ENCODE measurements around the gene IL25. TPM values are rescaled to one million over a fixed set of nuclear protein-coding genes. Genes with fewer than 3 reads are reported as not detected.

Gene IL25
- total and polyA plus RNA-seq, 2 of the 13 experiments (the other 11 are each of a cell fraction or from before 2014, with no cell fraction given), result not detected

- no peak for FAIRE-seq
Observed at GRCh38 chr14:23380976-23381375, 8.4 kb downstream of the IL25 start.

GRCh38 chr14:23381871-23382270 lies 9.3 kb downstream of the IL25 start:
- ATAC-seq (no peak), DNase-seq (ENCODE audit: low spot score) (no peak), FAIRE-seq (no peak)
- BruUV-seq (replicated peaks), result no TSS peak
- Histone ChIP-seq H3K79me2 (ENCODE audit: insufficient read depth, low read length) (no peaks in the 10 kb centered on the region), H3K27me3 (ENCODE audit: control insufficient read depth in 1 of 2, insufficient read depth in 2 of 2, low read length in 2 of 2) (peaks cover 28 to 91% of the 10 kb centered on the region in 2 experiments), H4K20me1 (ENCODE audit: insufficient read depth, low read length) (no peaks in the 10 kb centered on the region), H2AFZ (ENCODE audit: low read length) (no peak overlapping the region), H3K4me2 (ENCODE audit: low read depth, low read length) (no peak overlapping the region), H3K36me3 (replicated peaks in 1 of 2; ENCODE audit: control insufficient read depth in 1 of 2, insufficient read depth in 2 of 2, low read length in 2 of 2) (no peaks in the 10 kb centered on the region), H3K4me3 (replicated peaks in 1 of 3; ENCODE audit: insufficient read depth in 1 of 3, low read depth in 2 of 3, low read length in 3 of 3) (no peak overlapping the region), H3K27ac (ENCODE audit: extremely low read length, insufficient read depth, low read length) (no peak overlapping the region), H3K9ac (ENCODE audit: insufficient read depth, low read depth, low read length) (no peak overlapping the region), H3K9me3 (ENCODE audit: low read length) (no peaks in the 10 kb centered on the region), H3K4me1 (ENCODE audit: insufficient read depth, low read length) (no peaks in the 10 kb centered on the region)
- 0% methylated on average over 3 of the region's 3 CpGs for WGBS (ENCODE audit: low lambda C conversion rate)
- intact Hi-C loops (cut with micrococcal nuclease; ENCODE audit: unreplicated experiment), result loop anchor here (5.0 kb wide), 1 partner anchor 260 kb away; no protein-coding TSS in a partner anchor
- TF ChIP-seq PAX8 (CRISPR knock-in tag; IDR thresholded peaks at IDR 0.05; ENCODE audit: borderline replicate concordance) (no peak), JUN (CRISPR knock-in tag; IDR thresholded peaks at IDR 0.05) (no peak), TCF7L2 (IDR thresholded peaks at IDR 0.05; ENCODE audit: low read depth, low read length) (no peak), HNRNPL (IDR thresholded peaks at IDR 0.05; ENCODE audit: low read depth, low read length) (no peak), HNRNPLL (IDR thresholded peaks at IDR 0.05; ENCODE audit: low read depth, low read length, poor library complexity, severe bottlenecking) (no peak), HOXA5 (CRISPR knock-in tag; IDR thresholded peaks at IDR 0.05) (no peak), ZBTB7A (CRISPR knock-in tag; IDR thresholded peaks at IDR 0.05) (no peak), HMG20A (CRISPR knock-in tag; IDR thresholded peaks at IDR 0.05; ENCODE audit: borderline replicate concordance) (no peak), PCBP1 (IDR thresholded peaks at IDR 0.05; ENCODE audit: borderline replicate concordance, low read depth, low read length) (no peak), ATF2 (CRISPR knock-in tag; IDR thresholded peaks at IDR 0.05) (no peak), GMEB2 (CRISPR knock-in tag; IDR thresholded peaks at IDR 0.05; ENCODE audit: low read depth) (no peak), ZKSCAN5 (CRISPR knock-in tag; IDR thresholded peaks at IDR 0.05) (no peak)
- ChIA-PET POLR2A (interaction anchor here (1.4 kb wide), 1 partner anchor 55 kb away, joined by 3 read pairs; no protein-coding TSS in a partner anchor), CTCF (ENCODE audit: low intra/inter-chr PET ratio, low total read pairs) (interaction anchor here (1.1 to 5.9 kb wide), 3 partner anchors 54 to 116 kb away, joined by 3 to 111 read pairs (median 96); no protein-coding TSS in a partner anchor)
- in situ Hi-C loops (cut with HindIII; ENCODE audit: extremely low pct_ligation_motif_present, low pct_unique_long_range_greater_than_20kb), result no loop called here

More at GRCh38 chr14:23380976-23381375, 8.4 kb downstream of the IL25 start:
- WGBS (ENCODE audit: low lambda C conversion rate), result 36% methylated on average over 4 of the region's 4 CpGs
- Histone ChIP-seq H3K4me1 (ENCODE audit: insufficient read depth, low read length) (no peaks in the 10 kb centered on the region), H3K9me3 (ENCODE audit: low read length) (no peaks in the 10 kb centered on the region), H3K4me3 (replicated peaks in 1 of 3; ENCODE audit: insufficient read depth in 1 of 3, low read depth in 2 of 3, low read length in 3 of 3) (no peak overlapping the region), H3K27ac (ENCODE audit: extremely low read length, insufficient read depth, low read length) (no peak overlapping the region), H3K79me2 (ENCODE audit: insufficient read depth, low read length) (no peaks in the 10 kb centered on the region), H3K9ac (ENCODE audit: insufficient read depth, low read depth, low read length) (no peak overlapping the region), H3K27me3 (ENCODE audit: control insufficient read depth in 1 of 2, insufficient read depth in 2 of 2, low read length in 2 of 2) (peaks cover 26 to 91% of the 10 kb centered on the region in 2 experiments), H4K20me1 (ENCODE audit: insufficient read depth, low read length) (no peaks in the 10 kb centered on the region), H3K36me3 (replicated peaks in 1 of 2; ENCODE audit: control insufficient read depth in 1 of 2, insufficient read depth in 2 of 2, low read length in 2 of 2) (no peaks in the 10 kb centered on the region), H2AFZ (ENCODE audit: low read length) (no peak overlapping the region), H3K4me2 (ENCODE audit: low read depth, low read length) (no peak overlapping the region)
- in situ Hi-C loops (cut with HindIII; ENCODE audit: extremely low pct_ligation_motif_present, low pct_unique_long_range_greater_than_20kb) (no loop called here), intact Hi-C loops (cut with micrococcal nuclease; ENCODE audit: unreplicated experiment) (loop anchor here (1.0 to 5.0 kb wide), 3 partner anchors 53 to 259 kb away; no protein-coding TSS in a partner anchor)
- ATAC-seq (no peak), DNase-seq (ENCODE audit: low spot score) (no peak)
- CTCF ChIA-PET (ENCODE audit: low intra/inter-chr PET ratio, low total read pairs), result interaction anchor here (2.1 to 5.9 kb wide), 3 partner anchors 53 to 260 kb away, joined by 13 to 111 read pairs (median 96); no protein-coding TSS in a partner anchor
- POLR2A ChIA-PET, result interaction anchor here (1.2 to 1.4 kb wide), 3 partner anchors 54 to 74 kb away, joined by 3 to 16 read pairs (median 8); partner anchors contain the start of gene PABPN1
- TF ChIP-seq SP4 (CRISPR knock-in tag; IDR thresholded peaks at IDR 0.05) (0 out of 2 replicates have a peak, but pooled peaks have one; percentile 21), KAT8 (CRISPR knock-in tag; IDR thresholded peaks at IDR 0.05) (no peak), THAP7 (CRISPR knock-in tag; IDR thresholded peaks at IDR 0.05) (0 out of 2 replicates have a peak, but pooled peaks have one; percentile 21)
- no TSS peak for BruUV-seq (replicated peaks)

Measured in HepG2 (cell line).